Upper lobe of left lung (tissue), 6 donors: ENCODE results near the gene NCOA1. TPM values are rescaled to one million over a fixed set of nuclear protein-coding genes. Genes with fewer than 3 reads are reported as not detected.

Experiments used
- ATAC-seq, 2 donors: fragments of 200-7000 bp; cut with Tn5 transposase; one replicate each; pipeline ENCODE4 v1.9.1; 2022; ENCODE audit warnings: mild to moderate bottlenecking in 2 of 2, moderate library complexity in 2 of 2; ENCODE audit not compliant: low FRiP score in 2 of 2
- DNase-seq, 2 donors: peaks; one replicate each; pipeline ENCODE4 v3.0.0-alpha.2; 2019 to 2020
- H3K27ac ChIP-seq, 4 donors: fragments of 200-600 bp; sonication (generic); one replicate each; pipeline ENCODE4 v1.5.1; 2016 to 2019
- H3K27me3 ChIP-seq, 4 donors: fragments of 200-600 bp; sonication (generic); one replicate each; pipeline ENCODE4 v1.5.1; 2017 to 2019
- H3K36me3 ChIP-seq, 4 donors: fragments of 200-600 bp; sonication (generic); one replicate each; pipeline ENCODE4 v1.5.1; 2016 to 2019
- H3K4me1 ChIP-seq, 4 donors: fragments of 200-600 bp; sonication (generic); one replicate each; pipeline ENCODE4 v1.5.1; 2018 to 2019
- H3K4me3 ChIP-seq, 4 donors: fragments of 200-600 bp; sonication (generic); one replicate each; pipeline ENCODE4 v1.5.1; 2017 to 2019; ENCODE audit warnings: mild to moderate bottlenecking in 2 of 4, moderate library complexity in 1 of 4
- H3K9me3 ChIP-seq, 4 donors: fragments of 200-600 bp; sonication (generic); one replicate each; pipeline ENCODE4 v1.5.1; 2018 to 2019
- CTCF ChIP-seq, 6 experiments: fragments of 450-650 bp in 4 of 6; fragments of 200-600 bp in 2 of 6; sonication (generic) in 2 of 6; IDR thresholded peaks; one replicate each; pipeline ENCODE4 v1.5.1; 2016 to 2019; ENCODE audit warnings: antibody characterized with exemption in 6 of 6
- EP300 ChIP-seq, 4 donors: sonication (generic); formaldehyde crosslinking; IDR thresholded peaks; one replicate each; pipeline ENCODE4 v1.5.1; 2017; ENCODE audit warnings: antibody characterized with exemption in 4 of 4, control low read depth in 2 of 4
- POLR2A ChIP-seq, 4 donors: fragments of 450-650 bp; IDR thresholded peaks; one replicate each; pipeline ENCODE4 v1.5.1; 2016 to 2017; ENCODE audit warnings: antibody characterized with exemption in 4 of 4, mild to moderate bottlenecking in 2 of 4
- POLR2AphosphoS5 ChIP-seq, 2 donors: sonication (generic); formaldehyde crosslinking; IDR thresholded peaks; one replicate each; pipeline ENCODE4 v1.5.1; 2017; ENCODE audit warnings: antibody characterized with exemption in 2 of 2
- WGBS, 2 donors: methylation state at CpG; one replicate each; pipeline ENCODE4 v1.1.5; 2017 to 2018; 5-methylcytosine and 5-hydroxymethylcytosine counted together
- total RNA-seq, 6 donors: library from RNA; depleted of rRNA in 4 of 6; stranded (reverse); fragments of >200 nt in 4 of 6; gene quantifications; one replicate each; pipeline versions ENCODE4 v1.1.0 to v1.2.1, GENCODE V29; 2016 to 2021
- donor health status: DM: no; HTN: no; CAD: no; lungs with moderate emphysema.
- donor health status: DM: no; HTN: yes; CAD: no; lungs with severe emphysema.

Gene NCOA1
- total RNA-seq, 6 donors from 2014 or later: 38.3 to 68.1 (median 42.5) TPM

GRCh38 chr2:24511894-24512293, 20.8 kb downstream of the NCOA1 start:
- 39 to 45% methylated on average over 3 of the region's 3 CpGs for WGBS, 2 donors
- DNase-seq (no peak), ATAC-seq (no peak)
- Histone ChIP-seq H3K27ac (no peak overlapping the region), H3K4me1 (peaks cover 23 to 31% (median 30%) of the 10 kb centered on the region in 4 donors), H3K36me3 (no peaks in the 10 kb centered on the region), H3K27me3 (no peaks in the 10 kb centered on the region), H3K9me3 (no peaks in the 10 kb centered on the region), H3K4me3 (no peak overlapping the region)
- TF ChIP-seq POLR2A (IDR thresholded peaks at IDR 0.05) (no peak), POLR2AphosphoS5 (IDR thresholded peaks at IDR 0.05) (no peak), EP300 (IDR thresholded peaks at IDR 0.05) (no peak), CTCF (IDR thresholded peaks at IDR 0.05) (no peak)

GRCh38 chr2:24512404-24512803, 21.4 kb downstream of the NCOA1 start:
- no peaks in the 10 kb centered on the region for H3K36me3 ChIP-seq
- no peak overlapping the region for H3K27ac ChIP-seq
- no peaks in the 10 kb centered on the region for H3K9me3 ChIP-seq
- no peak overlapping the region for H3K4me3 ChIP-seq
- WGBS, 2 donors: 39 to 50% methylated on average over 2 of the region's 2 CpGs
- no peak for ATAC-seq
- no peaks in the 10 kb centered on the region for H3K27me3 ChIP-seq
- TF ChIP-seq POLR2A (IDR thresholded peaks at IDR 0.05): no peak
- TF ChIP-seq EP300 (IDR thresholded peaks at IDR 0.05): no peak
- TF ChIP-seq CTCF (IDR thresholded peaks at IDR 0.05): no peak
- no peak for TF ChIP-seq POLR2AphosphoS5 (IDR thresholded peaks at IDR 0.05)
- H3K4me1 ChIP-seq: peaks cover 28 to 36% (median 31%) of the 10 kb centered on the region in 4 donors
- DNase-seq: no peak

GRCh38 chr2:24512831-24513230, 21.8 kb downstream of the NCOA1 start:
- TF ChIP-seq POLR2AphosphoS5 (IDR thresholded peaks at IDR 0.05) (no peak), POLR2A (IDR thresholded peaks at IDR 0.05) (no peak), EP300 (IDR thresholded peaks at IDR 0.05) (no peak)
- no peaks in the 10 kb centered on the region for H3K36me3 ChIP-seq
- DNase-seq (no peak), ATAC-seq (no peak)
- no peaks in the 10 kb centered on the region for H3K27me3 ChIP-seq
- WGBS, 2 donors: 76 to 88% methylated on average over 6 of the region's 6 CpGs
- peaks cover 28 to 38% (median 30%) of the 10 kb centered on the region in 4 donors for H3K4me1 ChIP-seq
- no peak overlapping the region for H3K27ac ChIP-seq
- H3K4me3 ChIP-seq: no peak overlapping the region
- no peaks in the 10 kb centered on the region for H3K9me3 ChIP-seq

- no peak overlapping the region for H3K4me3 ChIP-seq
- ATAC-seq: no peak
These were observed 22.4 kb downstream of the NCOA1 start for GRCh38 chr2:24513281-24514071.

GRCh38 chr2:24514820-24515219, 23.8 kb downstream of the NCOA1 start:
- 68 to 91% methylated on average over 2 of the region's 2 CpGs for WGBS, 2 donors
- no peak for ATAC-seq

More at GRCh38 chr2:24513281-24514071, 22.4 kb downstream of the NCOA1 start:
- Histone ChIP-seq H3K27me3 (no peaks in the 10 kb centered on the region), H3K9me3 (no peaks in the 10 kb centered on the region), H3K27ac (no peak overlapping the region), H3K4me1 (peaks cover 28 to 35% (median 28%) of the 10 kb centered on the region in 4 donors), H3K36me3 (no peaks in the 10 kb centered on the region)
- no peak for DNase-seq
- TF ChIP-seq POLR2AphosphoS5 (IDR thresholded peaks at IDR 0.05) (no peak), EP300 (IDR thresholded peaks at IDR 0.05) (no peak), CTCF (IDR thresholded peaks at IDR 0.05) (no peak), POLR2A (IDR thresholded peaks at IDR 0.05) (no peak)
- WGBS, 2 donors: 91 to 92% methylated on average over 9 of the region's 9 CpGs

More at GRCh38 chr2:24514820-24515219, 23.8 kb downstream of the NCOA1 start:
- no peaks in the 10 kb centered on the region for H3K9me3 ChIP-seq
- no peaks in the 10 kb centered on the region for H3K36me3 ChIP-seq
- no peak for TF ChIP-seq CTCF (IDR thresholded peaks at IDR 0.05)
- no peak for TF ChIP-seq EP300 (IDR thresholded peaks at IDR 0.05)
- no peak for TF ChIP-seq POLR2AphosphoS5 (IDR thresholded peaks at IDR 0.05)
- no peak for TF ChIP-seq POLR2A (IDR thresholded peaks at IDR 0.05)
- peaks cover 22 to 28% (median 23%) of the 10 kb centered on the region in 4 donors for H3K4me1 ChIP-seq
- no peak overlapping the region for H3K27ac ChIP-seq
- no peak for DNase-seq
- H3K4me3 ChIP-seq: no peak overlapping the region
- no peaks in the 10 kb centered on the region for H3K27me3 ChIP-seq
